ENCODE measurements around the gene ERMP1.
A peak's percentile ranks its signal among the peaks of the same experiment; 100 is the strongest.

ERMP1 gene

GRCh38 chr9:5852987-5853386, 20.1 kb upstream of the ERMP1 start:
- no peak for DNase-seq (ENCODE audit: low read depth)

GRCh38 chr9:5851445-5851844, 18.5 kb upstream of the ERMP1 start:
- DNase-seq (ENCODE audit: low read depth), result no peak

GRCh38 chr9:5850724-5851122, 17.8 kb upstream of the ERMP1 start:
- DNase-seq (ENCODE audit: low read depth), result no peak

- no peak for DNase-seq (ENCODE audit: low read depth)
Observed at GRCh38 chr9:5848372-5848882, 15.5 kb upstream of the ERMP1 start.

- DNase-seq (ENCODE audit: low read depth), result no peak
Observed at GRCh38 chr9:5846501-5846921, 13.6 kb upstream of the ERMP1 start.

GRCh38 chr9:5846096-5846495, 13.2 kb upstream of the ERMP1 start:
- no peak for DNase-seq (ENCODE audit: low read depth)

GRCh38 chr9:5845157-5845531, 12.2 kb upstream of the ERMP1 start:
- no peak for DNase-seq (ENCODE audit: low read depth)

GRCh38 chr9:5843794-5844471, 11.0 kb upstream of the ERMP1 start:
- no peak for DNase-seq (ENCODE audit: low read depth)

GRCh38 chr9:5842929-5843793, 10.2 kb upstream of the ERMP1 start:
- no peak for DNase-seq (ENCODE audit: low read depth)

GRCh38 chr9:5841771-5842573, 9.1 kb upstream of the ERMP1 start:
- peak; percentile 25 for DNase-seq (ENCODE audit: low read depth)

GRCh38 chr9:5840788-5841187, 7.9 kb upstream of the ERMP1 start:
- DNase-seq (ENCODE audit: low read depth), result no peak

- DNase-seq (ENCODE audit: low read depth), result no peak
Observed at GRCh38 chr9:5839572-5839902, 6.6 kb upstream of the ERMP1 start.

- no peak for DNase-seq (ENCODE audit: low read depth)
Observed at GRCh38 chr9:5838884-5839571, 6.1 kb upstream of the ERMP1 start.

GRCh38 chr9:5835808-5836207, 2.9 kb upstream of the ERMP1 start:
- no peak for DNase-seq (ENCODE audit: low read depth)

- no peak for DNase-seq (ENCODE audit: low read depth)
Observed at GRCh38 chr9:5834214-5834613, 1.3 kb upstream of the ERMP1 start.

- no peak for DNase-seq (ENCODE audit: low read depth)
Observed at GRCh38 chr9:5832071-5832537, 813 bp downstream of the ERMP1 start.

- DNase-seq (ENCODE audit: low read depth), result no peak
Observed at GRCh38 chr9:5825895-5826622, 6.9 kb downstream of the ERMP1 start.

GRCh38 chr9:5825223-5825622, 7.7 kb downstream of the ERMP1 start:
- no peak for DNase-seq (ENCODE audit: low read depth)

- no peak for DNase-seq (ENCODE audit: low read depth)
Observed at GRCh38 chr9:5820425-5820824, 12.5 kb downstream of the ERMP1 start.

GRCh38 chr9:5819174-5819573, 13.7 kb downstream of the ERMP1 start:
- DNase-seq (ENCODE audit: low read depth), result no peak

Measured in stimulated activated CD8-positive, alpha-beta memory T cell treated with anti-CD3 and anti-CD28 coated beads, Interleukin-15, amount 100 ng/mL, for 1 hour (primary cell).